CD4-positive, alpha-beta T cell (primary cell): Measurements from ENCODE around the gene SV2A. TPM values are rescaled to one million over a fixed set of nuclear protein-coding genes. Genes with fewer than 3 reads are reported as not detected.
"Not testable (repeated sequence)": the region's sequence is repeated elsewhere in the genome, so short reads cannot be mapped to it uniquely, and the experiment has no call there.

Experiments used
- ATAC-seq: fragments of 200-7000 bp; cut with Tn5 transposase; one replicate; pipeline ENCODE4 v1.10.0; 2022; ENCODE audit warnings: mild to moderate bottlenecking; ENCODE audit not compliant: poor library complexity
- CTCF ChIA-PET: fragments of 350-600 bp; sonication (Branson Sonifier 250); formaldehyde crosslinking; loops from one replicate; lab custom pipeline; 2021; ENCODE audit warnings: antibody characterized with exemption, inconsistent platforms; lab: Charles Lee
- POLR2A ChIA-PET: fragments of 350-600 bp; sonication (Branson Sonifier 250); formaldehyde crosslinking; loops from one replicate; lab custom pipeline; 2021; ENCODE audit warnings: antibody characterized with exemption, inconsistent platforms; lab: Charles Lee
- DNase-seq, 14 experiments: peaks; one replicate each; pipeline ENCODE4 v3.0.0-alpha.2; 2013 to 2020; ENCODE audit warnings: mixed read lengths in 2 of 14
- H3K27ac ChIP-seq, 2 donors: one replicate each; pipeline versions ENCODE4 v1.5.1 to v1.7.0; 2013; ENCODE audit warnings: low read length in 2 of 2, low read depth in 1 of 2, mild to moderate bottlenecking in 1 of 2
- H3K27me3 ChIP-seq, 2 experiments: 1 replicate in 1 of 2; 2 replicates in 1 of 2; pipeline versions ENCODE4 v1.6.1 to v1.7.0; 2013; ENCODE audit warnings: low read length in 2 of 2, control low read depth in 1 of 2, mild to moderate bottlenecking in 1 of 2, moderate library complexity in 1 of 2; ENCODE audit not compliant: insufficient read depth in 2 of 2, control insufficient read depth in 1 of 2
- H3K36me3 ChIP-seq: one replicate; pipeline ENCODE4 v1.6.1; 2013; ENCODE audit warnings: low read length, control low read depth; ENCODE audit not compliant: insufficient read depth
- H3K4me1 ChIP-seq: one replicate; pipeline ENCODE4 v1.6.1; 2013; ENCODE audit warnings: low read length, control low read depth; ENCODE audit not compliant: insufficient read depth
- H3K4me3 ChIP-seq: one replicate; pipeline ENCODE4 v1.5.1; 2013; ENCODE audit warnings: mild to moderate bottlenecking, low read length, moderate library complexity
- H3K9me3 ChIP-seq, 2 experiments: 1 replicate in 1 of 2; 2 replicates in 1 of 2; pipeline versions ENCODE4 v1.6.1 to v1.7.0; 2013; ENCODE audit warnings: low read length in 2 of 2, mild to moderate bottlenecking in 2 of 2, control low read depth in 1 of 2, moderate library complexity in 1 of 2; ENCODE audit not compliant: control insufficient read depth in 1 of 2, insufficient read depth in 1 of 2
- H3K27ac Mint-ChIP-seq: one replicate; pipeline ENCODE4 v1.8.0; 2020; ENCODE audit warnings: mixed read lengths
- H3K27me3 Mint-ChIP-seq: one replicate; pipeline ENCODE4 v1.8.0; 2021; ENCODE audit warnings: mixed read lengths
- H3K36me3 Mint-ChIP-seq: one replicate; pipeline ENCODE4 v1.8.0; 2021; ENCODE audit warnings: low read depth, mixed read lengths
- H3K4me1 Mint-ChIP-seq: one replicate; pipeline ENCODE4 v1.8.0; 2021; ENCODE audit warnings: low read depth, mixed read lengths
- H3K4me3 Mint-ChIP-seq: one replicate; pipeline ENCODE4 v1.8.0; 2020; ENCODE audit warnings: mild to moderate bottlenecking, mixed read lengths
- H3K9me3 Mint-ChIP-seq: one replicate; pipeline ENCODE4 v1.8.0; 2020; ENCODE audit warnings: mixed read lengths
- intact Hi-C, 2 experiments: fragments of 100-400 bp; cut with DNase I in 1 of 2; cut with micrococcal nuclease in 1 of 2; formaldehyde crosslinking; loops; one replicate each; pipeline versions ENCODE4 v1.15.1 to v1.9.0; 2023 to 2025; cut with DNase I, micrococcal nuclease
- total RNA-seq, 174 experiments: library from RNA in 2 of 174; stranded (reverse) in 2 of 174; gene quantifications; one replicate each; pipeline ENCODE4 v1.2.3 and lab custom pipeline; 2021 to 2026
- TF ChIP-seq, protein P1 (sequence below): fragments of 200-600 bp; IDR thresholded peaks from one replicate; pipeline ENCODE4 v1.8.0; 2022; ENCODE audit warnings: antibody characterized with exemption, mild to moderate bottlenecking

Gene SV2A
- total RNA-seq, 2 experiments from 2014 or later = 2.5 to 2.9 TPM

- intact Hi-C loops = no loop called here
- H3K9me3 ChIP-seq = peaks cover 0 to 3% of the 10 kb centered on the region in 2 experiments
- H3K4me1 ChIP-seq = peaks cover 31% of the 10 kb centered on the region
- H3K36me3 Mint-ChIP-seq = no peaks in the 10 kb centered on the region
- ATAC-seq = peak; percentile 65
- no peaks in the 10 kb centered on the region for H3K27me3 ChIP-seq
- peak overlapping the region; percentile 87 for H3K4me3 ChIP-seq
- H3K27ac ChIP-seq = peak overlapping the region; percentile 91 to 96
- POLR2A ChIA-PET = interaction anchor here (0.6 to 6.7 kb wide), 53 partner anchors 9 to 1589 kb away, joined by 3 to 259 read pairs (median 10); partner anchors contain the start of genes ANP32E, APH1A, BOLA1 and CERS2
- H3K27ac Mint-ChIP-seq = no peak overlapping the region
- DNase-seq = peak; percentile 67 to 98 (median 82)
- H3K36me3 ChIP-seq = no peaks in the 10 kb centered on the region
- TF ChIP-seq, protein P1, sequence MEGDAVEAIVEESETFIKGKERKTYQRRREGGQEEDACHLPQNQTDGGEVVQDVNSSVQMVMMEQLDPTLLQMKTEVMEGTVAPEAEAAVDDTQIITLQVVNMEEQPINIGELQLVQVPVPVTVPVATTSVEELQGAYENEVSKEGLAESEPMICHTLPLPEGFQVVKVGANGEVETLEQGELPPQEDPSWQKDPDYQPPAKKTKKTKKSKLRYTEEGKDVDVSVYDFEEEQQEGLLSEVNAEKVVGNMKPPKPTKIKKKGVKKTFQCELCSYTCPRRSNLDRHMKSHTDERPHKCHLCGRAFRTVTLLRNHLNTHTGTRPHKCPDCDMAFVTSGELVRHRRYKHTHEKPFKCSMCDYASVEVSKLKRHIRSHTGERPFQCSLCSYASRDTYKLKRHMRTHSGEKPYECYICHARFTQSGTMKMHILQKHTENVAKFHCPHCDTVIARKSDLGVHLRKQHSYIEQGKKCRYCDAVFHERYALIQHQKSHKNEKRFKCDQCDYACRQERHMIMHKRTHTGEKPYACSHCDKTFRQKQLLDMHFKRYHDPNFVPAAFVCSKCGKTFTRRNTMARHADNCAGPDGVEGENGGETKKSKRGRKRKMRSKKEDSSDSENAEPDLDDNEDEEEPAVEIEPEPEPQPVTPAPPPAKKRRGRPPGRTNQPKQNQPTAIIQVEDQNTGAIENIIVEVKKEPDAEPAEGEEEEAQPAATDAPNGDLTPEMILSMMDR = no peak
- peaks cover 10% of the 10 kb centered on the region for H3K4me1 Mint-ChIP-seq
- CTCF ChIA-PET = interaction anchor here (1.2 to 1.8 kb wide), 3 partner anchors 13 to 43 kb away, joined by 4 to 5 read pairs (median 4); partner anchors contain the start of gene BOLA1
- no peaks in the 10 kb centered on the region for H3K9me3 Mint-ChIP-seq
- H3K4me3 Mint-ChIP-seq = no peak overlapping the region
- H3K27me3 Mint-ChIP-seq = no peaks in the 10 kb centered on the region
Measured at GRCh38 chr1:149886396-149887195, 31.0 kb downstream of the SV2A start.

- H3K27ac Mint-ChIP-seq, ATAC-seq, H3K27me3 ChIP-seq, intact Hi-C loops, H3K9me3 ChIP-seq, H3K4me3 Mint-ChIP-seq, H3K36me3 Mint-ChIP-seq, H3K27me3 Mint-ChIP-seq, H3K9me3 Mint-ChIP-seq, H3K36me3 ChIP-seq: not testable (repeated sequence)
- ChIA-PET CTCF (interaction anchor here (1.8 kb wide), 1 partner anchor 41 kb away, joined by 5 read pairs; no protein-coding TSS in a partner anchor), POLR2A (interaction anchor here (0.6 to 6.7 kb wide), 38 partner anchors 9 to 1588 kb away, joined by 3 to 259 read pairs (median 14); partner anchors contain the start of genes ANP32E, BOLA1, CERS2 and CIART)
- Histone ChIP-seq H3K27ac (peak overlapping the region; percentile 72 to 77), H3K4me3 (peak overlapping the region; percentile 87), H3K4me1 (peaks cover 31% of the 10 kb centered on the region)
- DNase-seq = peak in 2 of 14 experiments; percentile 13 to 25
- peaks cover 15% of the 10 kb centered on the region for H3K4me1 Mint-ChIP-seq
Measured at GRCh38 chr1:149886121-149886395, 31.6 kb downstream of the SV2A start.

DNA sequence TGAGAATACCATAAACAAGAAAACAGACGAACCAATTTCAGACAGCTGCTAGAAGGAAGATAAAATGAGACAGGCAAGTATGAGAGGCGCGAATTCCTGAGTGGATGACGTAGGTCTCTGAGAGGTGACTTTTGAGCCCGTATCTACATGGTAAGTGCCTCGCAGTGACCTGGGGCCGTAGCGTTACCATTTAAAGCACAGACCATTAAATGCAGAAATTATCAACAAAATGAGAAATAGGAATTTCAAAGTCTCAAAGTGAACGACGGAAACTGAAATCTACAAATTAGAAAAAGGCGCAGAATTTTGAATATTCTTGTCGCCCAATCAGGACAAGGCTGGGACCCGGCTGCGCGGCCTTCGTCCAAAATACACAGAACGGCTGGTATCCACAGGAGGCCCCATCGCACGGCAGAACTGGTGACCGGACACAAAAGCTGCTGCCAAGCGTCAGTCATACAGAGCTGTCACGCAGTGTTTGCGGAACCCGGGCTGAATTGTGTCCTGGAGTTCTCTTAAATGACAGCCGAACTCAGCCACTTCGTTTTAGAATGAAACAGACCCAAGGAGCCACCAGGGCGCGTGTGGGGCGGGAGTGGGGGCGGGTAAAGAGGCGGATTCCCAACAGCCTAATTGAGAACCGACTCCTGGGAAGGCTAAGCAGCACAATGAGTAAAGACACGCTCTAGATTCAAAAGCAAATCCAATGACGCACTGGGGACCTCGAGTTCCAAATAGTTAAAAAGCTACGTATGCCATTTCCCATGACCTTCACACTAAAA, 32.1 kb downstream of the SV2A start:
- Histone ChIP-seq H3K36me3 (no peaks in the 10 kb centered on the region), H3K9me3 (peaks cover 0 to 3% of the 10 kb centered on the region in 2 experiments), H3K27me3 (no peaks in the 10 kb centered on the region), H3K27ac (peak overlapping the region; percentile 72 to 77), H3K4me1 (peaks cover 31% of the 10 kb centered on the region), H3K4me3 (peak overlapping the region; percentile 87)
- TF ChIP-seq, protein P1 = peak; percentile 8
- Mint-ChIP-seq H3K36me3 (no peaks in the 10 kb centered on the region), H3K27ac (no peak overlapping the region), H3K9me3 (no peaks in the 10 kb centered on the region), H3K4me1 (peaks cover 16% of the 10 kb centered on the region), H3K4me3 (no peak overlapping the region), H3K27me3 (no peaks in the 10 kb centered on the region)
- intact Hi-C loops = no loop called here
- DNase-seq (peak; percentile 35 to 83 (median 59)), ATAC-seq (peak; percentile 9)
- CTCF ChIA-PET = interaction anchor here (1.8 kb wide), 1 partner anchor 41 kb away, joined by 5 read pairs; no protein-coding TSS in a partner anchor
- POLR2A ChIA-PET = interaction anchor here (0.6 to 6.7 kb wide), 30 partner anchors 8 to 1588 kb away, joined by 3 to 259 read pairs (median 18); partner anchors contain the start of genes ANP32E, BOLA1, CIART and FALEC
